ENCODE measurements around the gene DSTN.
A peak's percentile ranks its signal among the peaks of the same experiment; 100 is the strongest.

The DSTN gene

GRCh38 chr20:17529586-17529985 is 40.3 kb upstream of the DSTN start:
- no peak for TF ChIP-seq CTCF (conservative IDR thresholded peaks at IDR 0.05; ENCODE audit: low read length)
- DNase-seq (ENCODE audit: low read depth) = no peak
- H3K4me3 ChIP-seq (ENCODE audit: low read length) = no peak overlapping the region

GRCh38 chr20:17530153-17530552 is 39.7 kb upstream of the DSTN start:
- no peak for TF ChIP-seq CTCF (conservative IDR thresholded peaks at IDR 0.05; ENCODE audit: low read length)
- no peak for DNase-seq (ENCODE audit: low read depth)
- H3K4me3 ChIP-seq (ENCODE audit: low read length) = no peak overlapping the region

GRCh38 chr20:17530716-17531664 is 38.9 kb upstream of the DSTN start, which contains the start of gene BFSP1:
TSS of gene BFSP1 (minus strand) at chr20:17531379. CDS start at chr20:17531329, 50 bp downstream.
- peak; percentile 51 for DNase-seq (ENCODE audit: low read depth)
- no peak for TF ChIP-seq CTCF (conservative IDR thresholded peaks at IDR 0.05; ENCODE audit: low read length)
- H3K4me3 ChIP-seq (ENCODE audit: low read length) = peak within 1 kb of the TSS; percentile 52

GRCh38 chr20:17531665-17532025 is 38.2 kb upstream of the DSTN start:
- DNase-seq (ENCODE audit: low read depth) = no peak
- no peak for TF ChIP-seq CTCF (conservative IDR thresholded peaks at IDR 0.05; ENCODE audit: low read length)

GRCh38 chr20:17533396-17533795 is 36.5 kb upstream of the DSTN start:
- peak; percentile 66 for DNase-seq (ENCODE audit: low read depth)
- H3K4me3 ChIP-seq (ENCODE audit: low read length) = no peak overlapping the region

More at GRCh38 chr20:17531665-17532025, 38.2 kb upstream of the DSTN start:
- peak overlapping the region; percentile 52 for H3K4me3 ChIP-seq (ENCODE audit: low read length)

GRCh38 chr20:17534077-17534476 is 35.8 kb upstream of the DSTN start:
- DNase-seq (ENCODE audit: low read depth) = no peak
- TF ChIP-seq CTCF (conservative IDR thresholded peaks at IDR 0.05; ENCODE audit: low read length) = no peak
- H3K4me3 ChIP-seq (ENCODE audit: low read length) = no peak overlapping the region

More at GRCh38 chr20:17533396-17533795, 36.5 kb upstream of the DSTN start:
- no peak for TF ChIP-seq CTCF (conservative IDR thresholded peaks at IDR 0.05; ENCODE audit: low read length)

- peak; percentile 98 for TF ChIP-seq CTCF (conservative IDR thresholded peaks at IDR 0.05; ENCODE audit: low read length)
- H3K4me3 ChIP-seq (ENCODE audit: low read length) = no peak overlapping the region
- peak; percentile 75 for DNase-seq (ENCODE audit: low read depth)
Measured at GRCh38 chr20:17536944-17537444, 32.9 kb upstream of the DSTN start.

Data from AG10803 (cell line).